NCI-H2029 (cell line): Measurements from ENCODE around the gene DUSP3.

Experiments used
- DNase-seq: peaks from one replicate; lab custom pipeline; 2025; lab: John Stamatoyannopoulos, UW

DUSP3 gene

DNA sequence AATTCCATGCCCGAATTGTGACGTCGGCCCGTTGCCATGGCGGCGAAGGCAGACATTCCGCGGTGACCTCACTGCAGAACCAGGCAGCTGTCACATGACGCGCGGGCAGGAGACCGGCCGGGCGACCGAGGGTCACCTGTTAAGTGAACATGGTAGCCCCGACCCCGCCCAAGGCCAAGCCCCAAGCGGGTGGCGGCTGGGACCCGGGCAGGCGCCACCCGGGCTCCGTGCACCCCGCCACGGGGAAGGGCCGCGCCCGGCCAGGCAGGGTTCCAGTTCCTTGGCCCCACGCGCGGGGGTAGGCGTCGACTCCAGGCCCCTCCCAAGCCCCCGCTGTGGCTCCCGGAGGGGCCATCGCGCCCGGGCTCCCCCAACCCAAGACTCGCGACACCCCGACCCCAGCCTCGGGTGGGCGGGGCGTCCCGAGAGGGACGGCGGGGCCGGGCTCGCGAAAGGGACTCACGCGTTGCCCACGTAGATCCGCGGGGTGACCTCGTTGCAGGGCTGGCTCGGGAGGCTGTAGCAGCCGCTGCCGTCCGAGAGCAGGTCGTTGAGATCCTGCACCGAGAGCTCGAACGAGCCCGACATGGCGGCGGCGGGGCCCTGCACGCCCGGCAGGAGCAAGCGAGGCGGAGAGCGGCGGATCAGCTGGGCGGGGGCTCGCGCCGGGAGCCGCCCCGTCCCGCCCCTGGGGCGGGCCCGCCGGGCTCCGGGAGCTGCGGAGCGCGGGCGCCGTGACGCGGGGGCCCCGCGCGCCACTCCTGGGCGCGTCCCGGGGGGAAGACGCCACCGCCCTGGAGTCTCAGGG is at the start of gene DUSP3:
Gene DUSP3, minus strand, starts transcription at position 641 of the 808 bp plus-strand sequence. Its CDS starts 53 bp downstream, at position 588.
- DNase-seq = peak; percentile 85

GRCh38 chr17:43827596-43827995 is 48.8 kb upstream of the DUSP3 start:
- no peak for DNase-seq

DNA sequence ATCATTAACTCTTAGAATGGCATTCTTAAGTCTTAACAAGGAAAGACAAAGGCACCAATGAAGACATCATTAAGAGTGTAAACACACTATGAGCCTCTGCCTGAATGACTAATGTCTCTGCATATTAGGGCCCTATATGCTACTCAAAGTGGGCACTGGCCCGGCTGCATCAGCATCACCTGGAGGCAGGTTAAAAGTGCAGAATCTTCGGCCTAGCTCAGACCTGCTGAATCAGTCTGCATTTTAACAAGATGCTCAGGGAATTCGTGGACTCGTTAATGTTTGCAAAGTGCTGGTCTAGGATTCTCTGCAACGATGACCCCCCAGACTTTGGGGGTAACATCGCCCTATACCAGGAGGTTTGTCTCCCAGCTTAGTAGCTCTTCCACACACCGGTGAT is 47.4 kb upstream of the DUSP3 start:
- no peak for DNase-seq

DNA sequence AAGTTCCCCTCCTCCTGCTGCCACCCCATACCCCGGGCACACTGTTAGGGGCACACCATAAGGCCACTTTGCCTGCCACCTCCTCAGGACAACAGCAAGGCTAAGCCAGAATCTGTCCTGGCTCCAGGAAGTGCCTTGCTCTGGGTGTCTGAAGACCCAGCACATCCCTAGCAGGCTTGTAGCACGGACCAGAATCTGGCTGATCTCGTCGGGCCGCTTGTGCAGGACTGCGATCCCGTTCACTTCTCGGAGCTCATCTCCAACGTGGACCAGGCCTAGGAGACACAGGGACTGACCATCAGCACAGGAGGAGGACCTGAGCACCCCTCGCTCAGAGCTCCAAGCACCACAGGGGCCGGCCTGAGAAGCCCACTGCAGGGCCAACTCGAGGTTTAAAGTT is 46.8 kb upstream of the DUSP3 start:
- DNase-seq = no peak

DNA sequence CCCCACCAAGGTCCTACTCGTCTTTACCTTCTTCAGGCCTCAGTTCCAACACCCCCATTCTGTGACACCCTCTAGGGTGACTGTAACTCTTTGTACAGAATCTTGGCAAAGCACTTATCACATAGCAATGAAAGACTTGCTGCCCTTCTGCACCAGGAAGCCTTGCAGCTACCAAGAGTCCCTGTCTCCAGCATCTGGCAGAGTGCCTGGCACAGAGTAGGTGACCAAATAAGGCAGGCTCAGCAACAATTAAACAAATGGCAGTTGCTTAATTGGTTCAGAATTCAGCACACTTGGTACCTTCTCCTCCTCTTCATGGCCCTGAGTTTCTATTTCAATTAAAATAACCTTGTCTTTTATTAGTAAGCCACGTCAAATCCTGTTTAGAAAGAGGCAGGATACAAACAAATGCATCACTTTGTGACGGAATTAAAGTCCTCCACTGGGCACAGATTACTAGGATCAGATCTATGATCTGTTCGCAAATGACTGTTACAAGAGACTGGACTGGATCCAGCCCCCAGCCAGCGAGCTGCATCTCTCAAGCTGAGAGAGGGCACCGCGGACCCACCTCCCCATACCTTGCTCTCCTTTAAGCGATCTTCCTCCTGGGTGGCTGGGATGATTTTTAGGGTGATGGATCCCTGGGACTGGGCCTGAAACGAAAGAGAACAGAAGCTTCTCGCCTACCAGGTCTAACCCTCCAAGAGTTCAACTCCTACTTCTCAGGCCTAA is 44.7 kb upstream of the DUSP3 start:
- DNase-seq = peak; percentile 17

DNA sequence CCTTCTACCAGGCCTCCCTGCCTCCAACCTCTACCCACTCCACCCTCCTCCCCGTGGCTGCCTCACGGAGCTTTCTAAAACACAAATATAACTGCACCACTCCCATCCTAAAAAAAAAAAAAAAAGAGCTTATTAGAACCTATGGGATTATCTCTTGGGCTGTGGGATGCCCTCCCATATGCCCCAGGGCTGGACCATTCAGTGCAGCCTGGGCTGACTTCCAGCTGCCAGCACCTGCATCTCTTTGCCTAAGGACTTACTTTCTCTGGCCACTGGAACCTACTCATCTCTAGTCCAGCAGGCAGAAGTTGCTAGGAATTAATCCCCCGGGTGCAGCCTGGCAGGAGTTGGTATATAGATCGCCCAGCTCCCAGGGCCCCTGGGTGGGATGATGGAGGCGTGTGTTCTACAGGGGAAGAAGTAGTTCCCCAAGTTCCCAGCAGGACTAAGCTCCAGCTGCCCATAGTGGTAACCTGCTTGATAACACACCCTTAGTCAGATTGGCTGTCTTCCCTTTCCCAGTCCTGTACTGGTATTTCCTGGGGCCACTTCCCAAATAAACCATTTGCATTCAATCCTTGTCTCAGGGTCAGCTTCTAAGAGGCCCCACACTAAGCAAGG is 43.9 kb upstream of the DUSP3 start:
- no peak for DNase-seq

DNA sequence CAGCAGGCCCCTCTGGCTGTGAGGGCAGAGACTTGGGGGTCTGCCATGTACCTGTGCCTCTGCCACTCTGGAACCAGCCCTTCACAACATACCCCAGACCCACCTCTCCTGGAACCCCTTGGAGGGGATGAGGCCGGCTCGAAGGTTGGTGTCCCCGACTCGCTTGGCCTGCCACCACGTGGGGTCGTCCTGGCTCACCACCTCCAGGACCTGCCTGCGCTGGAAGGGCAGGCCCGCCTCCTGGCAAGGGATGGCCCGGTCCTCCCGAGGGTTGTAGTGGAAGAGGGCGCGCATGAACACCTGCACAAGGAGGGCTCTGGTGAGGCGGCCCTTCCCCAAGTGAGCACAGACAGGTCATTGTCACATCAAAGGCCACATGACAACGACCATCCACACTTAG is 42.0 kb upstream of the DUSP3 start:
- no peak for DNase-seq

DNA sequence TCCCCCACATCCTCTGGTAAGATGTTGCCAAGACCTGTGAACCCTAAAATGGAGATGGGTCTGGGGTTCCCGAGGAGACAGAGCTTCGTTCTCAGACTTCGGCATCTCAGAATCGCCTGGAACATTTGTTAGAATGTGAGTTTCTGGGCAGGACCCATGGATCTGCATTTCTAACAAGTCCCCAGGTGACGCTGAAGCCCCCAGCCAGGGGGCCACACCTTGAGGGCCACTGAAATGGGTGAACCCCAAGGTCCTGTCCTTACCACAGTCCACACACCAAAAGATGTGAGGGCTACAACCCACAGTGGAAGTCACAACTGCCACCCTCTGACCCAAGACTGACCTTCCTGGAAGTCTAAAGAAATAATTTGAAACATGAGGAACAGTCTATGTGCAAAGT is 40.2 kb upstream of the DUSP3 start:
- DNase-seq = no peak

DNA sequence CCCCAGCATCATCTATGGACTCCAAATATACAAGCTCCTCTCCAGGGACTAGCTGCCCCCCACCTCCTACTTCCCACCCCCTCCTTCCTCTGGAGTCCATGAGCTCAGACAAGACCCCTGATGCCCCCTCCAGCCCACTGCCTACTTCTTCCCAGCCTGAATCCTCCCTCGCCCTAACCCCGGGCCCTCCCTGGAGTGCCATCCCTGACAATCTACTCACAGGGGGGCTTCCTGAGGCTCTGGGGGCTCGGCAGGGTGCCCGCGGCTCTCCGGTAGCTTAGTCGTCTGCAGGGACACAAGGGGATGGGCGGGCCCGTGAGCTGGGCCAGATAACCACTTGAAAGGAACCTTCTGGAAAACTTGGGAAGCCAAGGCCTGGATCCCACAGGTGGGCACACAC is 39.0 kb upstream of the DUSP3 start:
- DNase-seq = no peak

DNA sequence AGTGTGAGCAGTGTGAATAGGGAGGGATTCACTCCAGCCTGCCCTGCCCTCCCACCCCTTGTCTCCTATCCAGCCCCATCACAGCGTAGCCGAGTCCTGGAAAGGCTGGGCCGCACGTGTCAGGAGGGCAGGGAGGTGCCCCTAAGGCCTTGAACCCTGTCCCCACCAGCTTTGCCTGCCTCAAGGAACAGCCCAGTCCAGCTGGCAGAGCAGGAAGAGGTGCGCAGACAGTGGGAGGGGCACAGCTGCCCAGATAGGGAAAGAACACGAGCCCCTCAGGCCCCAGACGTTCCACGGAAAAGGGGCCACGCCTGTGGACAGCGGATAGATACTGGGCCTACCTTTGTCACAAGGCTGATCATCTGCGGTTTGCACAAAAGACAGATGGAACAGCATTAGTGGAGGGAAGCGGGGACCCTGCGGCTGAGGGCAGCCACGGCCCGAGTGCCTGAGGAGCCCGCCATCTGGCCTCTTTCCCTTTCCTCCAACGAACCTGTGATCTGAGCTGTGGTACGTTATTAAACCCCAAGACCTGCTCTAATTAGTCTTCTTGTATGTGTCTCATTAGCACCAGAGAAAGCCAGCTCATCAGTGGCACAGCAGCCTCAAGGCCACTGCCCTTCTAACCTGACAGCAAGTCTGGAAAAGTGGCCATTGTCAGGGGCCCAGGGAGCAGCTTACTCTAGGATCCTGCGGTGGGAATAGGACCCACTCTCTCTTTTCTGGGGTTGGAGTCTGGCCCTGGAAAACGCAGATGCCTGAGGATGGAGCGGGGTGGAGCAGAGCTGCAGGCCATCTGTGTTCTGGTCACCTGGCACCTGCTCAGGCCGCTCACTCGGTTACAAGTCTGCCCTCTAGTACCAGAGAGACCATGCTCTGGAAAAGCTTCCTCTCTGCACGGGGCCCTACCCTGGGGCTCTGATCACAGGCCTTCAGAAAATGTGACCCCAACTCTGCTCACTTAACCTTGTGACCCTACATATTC is 37.9 kb upstream of the DUSP3 start:
- no peak for DNase-seq

- no peak for DNase-seq
Measured at GRCh38 chr17:43814714-43815113, 35.9 kb upstream of the DUSP3 start.

GRCh38 chr17:43814026-43814425 is 35.2 kb upstream of the DUSP3 start:
- no peak for DNase-seq

DNA sequence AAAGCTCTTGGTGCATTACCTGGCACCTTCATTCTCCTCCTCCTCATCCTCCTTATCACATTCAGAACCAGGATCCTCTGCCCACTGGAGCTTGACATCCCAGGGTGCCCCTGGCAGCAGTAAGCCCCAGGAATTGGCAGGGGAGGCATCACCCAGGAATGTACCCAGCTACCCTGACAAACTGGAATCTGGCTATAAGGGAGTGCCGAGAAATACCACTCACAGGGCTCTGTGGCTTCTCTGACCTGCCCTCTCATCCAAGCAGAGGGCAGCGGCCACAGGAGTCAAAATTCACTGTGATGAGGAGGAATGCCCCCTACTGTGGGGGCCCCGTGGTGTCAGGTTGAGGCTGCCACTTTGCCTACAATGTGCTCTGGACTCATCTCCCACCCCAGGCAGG is 34.6 kb upstream of the DUSP3 start:
- DNase-seq = no peak

GRCh38 chr17:43812396-43813265 is 33.9 kb upstream of the DUSP3 start:
- no peak for DNase-seq

DNA sequence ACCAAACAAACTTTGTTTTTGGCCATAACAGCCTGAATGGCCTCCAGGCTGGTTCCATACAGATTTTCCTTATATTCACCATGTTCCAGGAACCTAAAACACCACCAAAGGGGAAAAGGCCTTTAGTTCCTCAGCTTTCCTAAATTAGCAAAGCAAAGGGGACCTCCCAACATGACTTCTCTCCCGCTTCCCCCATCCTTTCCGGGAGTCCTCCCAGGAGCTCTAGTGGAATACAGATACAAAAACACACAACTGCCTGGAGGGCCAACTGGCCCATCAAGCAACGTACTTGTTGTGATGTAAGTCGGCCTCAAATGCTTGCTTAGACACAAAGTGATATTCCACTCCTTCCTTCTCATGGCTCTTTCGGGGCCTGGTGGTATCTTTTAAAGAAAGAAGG is 32.0 kb upstream of the DUSP3 start:
- DNase-seq = no peak

DNA sequence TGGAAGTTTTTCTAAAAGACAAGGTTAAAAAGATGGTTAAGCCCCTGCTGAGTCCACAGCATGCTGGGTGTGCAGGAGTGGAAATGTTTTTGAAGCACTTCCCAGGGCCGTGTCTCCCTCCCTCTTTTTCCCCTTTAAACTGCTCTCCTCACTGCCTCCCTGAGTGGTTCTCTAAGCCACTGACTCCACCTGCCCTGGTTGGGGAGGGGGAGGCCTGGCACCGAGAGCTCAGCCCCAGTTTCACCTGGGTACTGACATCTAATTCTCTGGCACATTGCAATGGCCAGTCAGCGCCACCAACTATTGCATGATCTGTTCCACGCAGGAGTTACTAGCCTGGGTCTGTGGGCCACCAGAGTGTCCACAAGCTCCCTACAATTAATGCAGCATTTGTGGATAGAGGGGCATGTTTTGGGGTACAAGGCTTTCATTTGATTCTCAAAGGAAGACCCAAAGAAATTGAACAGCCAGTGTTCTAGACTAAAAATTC is 31.5 kb upstream of the DUSP3 start:
- DNase-seq = no peak

DNA sequence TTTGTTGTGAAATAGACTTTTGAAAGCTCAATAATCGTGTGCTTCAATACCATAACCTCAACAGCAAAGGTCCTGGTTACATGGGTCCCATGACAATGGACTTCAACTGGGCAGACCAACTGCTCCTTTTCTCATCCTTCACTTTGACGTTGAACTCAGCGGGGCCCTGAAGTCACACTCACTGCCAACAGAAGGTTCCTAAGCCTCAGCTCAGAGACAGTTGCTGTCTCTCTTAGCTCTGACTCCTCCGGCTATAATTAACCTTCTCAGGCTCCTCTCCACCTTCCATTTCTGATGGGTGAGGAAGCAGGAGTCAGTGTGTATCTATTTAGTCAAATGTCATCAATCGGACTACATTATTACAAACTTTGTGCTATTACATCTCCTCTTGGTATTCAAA is 30.3 kb upstream of the DUSP3 start:
- no peak for DNase-seq

DNA sequence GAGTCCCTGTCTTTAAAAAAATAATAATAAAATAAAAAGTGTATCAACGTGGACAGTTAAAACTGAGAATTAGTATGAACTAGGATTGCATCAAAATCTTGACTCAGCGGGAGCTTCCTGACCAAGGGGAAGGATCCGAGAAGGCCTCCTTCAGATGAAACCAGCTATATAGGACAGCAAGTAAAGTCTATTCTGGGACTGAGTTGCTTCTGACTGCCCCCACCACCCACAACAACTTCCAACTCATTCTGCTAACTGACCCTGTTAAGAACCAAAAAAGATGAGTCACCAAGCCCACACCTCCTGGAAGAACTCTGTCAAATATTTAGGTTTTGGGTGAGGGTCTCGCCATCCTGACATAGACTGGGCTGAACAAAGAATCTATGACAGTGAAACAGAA is 29.3 kb upstream of the DUSP3 start:
- no peak for DNase-seq

DNA sequence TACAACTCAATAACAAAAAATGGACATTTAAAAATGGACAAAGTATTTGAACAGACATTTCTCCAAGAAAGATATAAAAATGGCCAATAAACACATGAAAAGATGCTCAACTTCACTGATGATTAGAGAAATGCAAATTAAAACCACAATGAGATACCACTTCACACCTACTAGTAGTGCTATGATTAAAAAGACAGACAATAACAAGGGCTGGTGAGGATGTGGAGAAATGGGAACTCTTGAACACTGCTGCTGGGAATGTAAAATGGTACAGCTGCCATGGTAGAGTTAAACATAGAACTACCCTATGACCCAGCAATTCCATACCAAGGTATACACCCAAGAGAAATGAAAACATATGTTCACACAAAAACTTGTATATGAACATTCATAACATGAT is 26.3 kb upstream of the DUSP3 start:
- no peak for DNase-seq

DNA sequence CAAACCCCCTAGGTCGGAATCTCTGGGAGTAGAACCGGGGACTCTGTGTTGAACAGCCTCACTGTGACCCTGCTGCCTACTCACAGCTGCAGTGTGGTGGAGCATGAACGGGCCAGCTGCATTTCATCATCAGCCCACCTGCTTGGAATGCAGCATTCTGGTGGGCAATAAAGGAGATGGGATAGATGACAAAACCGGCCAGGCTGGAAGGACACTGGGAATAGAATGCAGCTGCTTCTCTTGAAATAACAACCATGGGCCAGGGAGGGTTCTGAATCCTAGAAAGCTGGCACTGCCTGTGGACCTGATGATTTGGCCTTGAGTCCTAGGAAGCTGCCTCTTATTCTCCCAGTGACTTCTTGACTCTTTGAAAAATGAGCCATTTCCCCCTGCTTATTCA is 25.0 kb upstream of the DUSP3 start:
- no peak for DNase-seq

DNA sequence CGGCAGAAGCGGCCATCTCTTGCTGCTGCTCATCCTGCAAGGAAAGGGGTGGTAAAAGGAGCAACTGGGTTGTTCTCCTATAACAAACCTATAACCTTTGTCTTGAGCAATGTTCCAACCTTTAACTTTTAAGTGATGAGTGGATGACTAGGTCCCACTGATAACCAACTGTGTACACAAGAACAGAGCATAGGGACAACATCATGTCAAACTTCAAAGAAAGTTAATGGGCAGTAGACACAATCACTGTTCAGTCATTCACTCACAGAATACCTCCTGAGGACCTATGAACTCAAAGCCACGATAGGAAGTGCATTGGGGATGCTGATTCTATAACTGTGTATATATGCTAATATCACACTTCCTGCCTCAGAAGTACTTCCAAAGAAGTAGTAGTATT is 23.1 kb upstream of the DUSP3 start:
- no peak for DNase-seq
